Bronchial epithelial cell (primary cell): ENCODE results near the gene SERPINA3. TPM values are rescaled to one million over a fixed set of nuclear protein-coding genes. Genes with fewer than 3 reads are reported as not detected.
"Not testable (repeated sequence)": the region's sequence is repeated elsewhere in the genome, so short reads cannot be mapped to it uniquely, and the experiment has no call there.

Source experiments
- DNase-seq: peaks from one replicate; pipeline ENCODE4 v3.0.0-alpha.2; 2010; ENCODE audit warnings: low read depth
- FAIRE-seq: peaks from 2 replicates; lab custom pipeline; 2011; peaks lifted over from hg19 to GRCh38; lab: Jason Lieb, UNC
- H3K27me3 ChIP-seq: 2 replicates; pipeline ENCODE4 v1.5.1; 2011; ENCODE audit warnings: low read length; ENCODE audit not compliant: control insufficient read depth, insufficient read depth
- H3K36me3 ChIP-seq: 2 replicates; pipeline ENCODE4 v1.5.1; 2011; ENCODE audit warnings: low read length; ENCODE audit not compliant: control insufficient read depth, insufficient read depth
- H3K4me3 ChIP-seq: 2 replicates; pipeline ENCODE4 v1.5.1; 2011; ENCODE audit warnings: mild to moderate bottlenecking, low read depth, low read length, control low read depth
- CTCF ChIP-seq: IDR thresholded peaks from 2 replicates; pipeline ENCODE4 v1.5.1; 2011; ENCODE audit warnings: mild to moderate bottlenecking, moderate library complexity, low read length, control low read depth, inconsistent platforms; ENCODE audit not compliant: insufficient read depth, severe bottlenecking
- total RNA-seq: library from RNA; depleted of rRNA; stranded (reverse); fragments of >200 nt; gene quantifications from 2 replicates; pipeline ENCODE4 v1.2.1, GENCODE V29; 2014

SERPINA3 gene
- total RNA-seq, 1 donor from 2014 or later, result 0.79 TPM

GRCh38 chr14:94605361-94605760, 6.8 kb upstream of the SERPINA3 start:
- TF ChIP-seq CTCF, result no peak
- no peak for DNase-seq
- FAIRE-seq, result no peak
- Histone ChIP-seq H3K36me3 (no peaks in the 10 kb centered on the region), H3K4me3 (no peak overlapping the region), H3K27me3 (no peaks in the 10 kb centered on the region)

- H3K36me3 ChIP-seq, H3K27me3 ChIP-seq, H3K4me3 ChIP-seq, DNase-seq, FAIRE-seq: not testable (repeated sequence)
Observed at GRCh38 chr14:94608966-94609365, 3.2 kb upstream of the SERPINA3 start.

GRCh38 chr14:94611179-94611578, 1.0 kb upstream of the SERPINA3 start:
- FAIRE-seq, result no peak

GRCh38 chr14:94612580-94613554, 676 bp downstream of the SERPINA3 start:
- Histone ChIP-seq H3K4me3 (no peak overlapping the region), H3K36me3 (no peaks in the 10 kb centered on the region), H3K27me3 (no peaks in the 10 kb centered on the region)
- FAIRE-seq, result no peak
- no peak for TF ChIP-seq CTCF
- peak; percentile 14 for DNase-seq

More at GRCh38 chr14:94611179-94611578, 1.0 kb upstream of the SERPINA3 start:
- no peak for TF ChIP-seq CTCF
- DNase-seq, result no peak
- no peaks in the 10 kb centered on the region for H3K27me3 ChIP-seq
- H3K36me3 ChIP-seq, result no peaks in the 10 kb centered on the region
- H3K4me3 ChIP-seq, result no peak overlapping the region

GRCh38 chr14:94613720-94614644, 1.8 kb downstream of the SERPINA3 start:
- TF ChIP-seq CTCF, result no peak
- FAIRE-seq (no peak), DNase-seq (no peak)
- H3K36me3 ChIP-seq, result no peaks in the 10 kb centered on the region
- H3K27me3 ChIP-seq, result no peaks in the 10 kb centered on the region
- H3K4me3 ChIP-seq, result no peak overlapping the region

DNA sequence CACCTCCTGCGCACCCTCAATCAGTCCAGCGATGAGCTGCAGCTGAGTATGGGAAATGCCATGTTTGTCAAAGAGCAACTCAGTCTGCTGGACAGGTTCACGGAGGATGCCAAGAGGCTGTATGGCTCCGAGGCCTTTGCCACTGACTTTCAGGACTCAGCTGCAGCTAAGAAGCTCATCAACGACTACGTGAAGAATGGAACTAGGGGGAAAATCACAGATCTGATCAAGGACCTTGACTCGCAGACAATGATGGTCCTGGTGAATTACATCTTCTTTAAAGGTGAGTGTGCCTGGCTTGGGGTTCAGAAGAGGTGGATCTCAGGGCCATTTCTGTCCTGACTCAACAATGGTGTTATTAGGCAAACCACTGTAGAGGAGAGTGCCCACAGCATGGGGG, 2.6 kb downstream of the SERPINA3 start:
- DNase-seq, result no peak
- Histone ChIP-seq H3K27me3 (no peaks in the 10 kb centered on the region), H3K4me3 (no peak overlapping the region), H3K36me3 (no peaks in the 10 kb centered on the region)
- FAIRE-seq, result no peak
- no peak for TF ChIP-seq CTCF
